AG10803 (cell line): ENCODE measurements around the gene SFMBT2.

Experiments
- DNase-seq: peaks from one replicate; pipeline ENCODE4 v3.0.0; 2010; ENCODE audit warnings: low read depth
- H3K4me3 ChIP-seq: 2 replicates; pipeline ENCODE4 v1.5.1; 2011; ENCODE audit warnings: mild to moderate bottlenecking, low read length, control low read depth
- TF ChIP-seq, protein P1 (sequence below): conservative IDR thresholded peaks from 2 replicates; pipeline ENCODE4 v1.5.1; 2011; ENCODE audit warnings: mild to moderate bottlenecking, low read length, control low read depth, inconsistent platforms

Gene SFMBT2

DNA sequence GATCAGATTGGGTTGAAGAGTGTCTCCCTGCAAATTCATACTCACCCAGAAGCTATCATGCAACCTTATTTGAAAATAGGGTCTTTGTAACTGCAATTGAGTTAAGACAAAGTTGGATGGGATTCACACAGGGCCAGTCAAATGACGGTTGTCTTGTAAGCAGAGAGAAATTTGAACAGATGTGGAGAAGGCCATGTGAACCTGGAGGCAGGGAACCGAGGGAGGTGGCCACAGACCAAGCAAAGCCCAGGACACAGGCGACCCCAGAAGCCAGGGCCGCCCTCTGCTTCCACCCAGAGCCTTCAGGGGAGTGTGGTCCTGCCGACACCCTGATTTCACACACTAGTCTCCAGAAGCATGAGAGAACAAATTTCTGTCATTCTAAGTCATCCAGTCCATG is 140.8 kb downstream of the SFMBT2 start:
- TF ChIP-seq, protein P1, sequence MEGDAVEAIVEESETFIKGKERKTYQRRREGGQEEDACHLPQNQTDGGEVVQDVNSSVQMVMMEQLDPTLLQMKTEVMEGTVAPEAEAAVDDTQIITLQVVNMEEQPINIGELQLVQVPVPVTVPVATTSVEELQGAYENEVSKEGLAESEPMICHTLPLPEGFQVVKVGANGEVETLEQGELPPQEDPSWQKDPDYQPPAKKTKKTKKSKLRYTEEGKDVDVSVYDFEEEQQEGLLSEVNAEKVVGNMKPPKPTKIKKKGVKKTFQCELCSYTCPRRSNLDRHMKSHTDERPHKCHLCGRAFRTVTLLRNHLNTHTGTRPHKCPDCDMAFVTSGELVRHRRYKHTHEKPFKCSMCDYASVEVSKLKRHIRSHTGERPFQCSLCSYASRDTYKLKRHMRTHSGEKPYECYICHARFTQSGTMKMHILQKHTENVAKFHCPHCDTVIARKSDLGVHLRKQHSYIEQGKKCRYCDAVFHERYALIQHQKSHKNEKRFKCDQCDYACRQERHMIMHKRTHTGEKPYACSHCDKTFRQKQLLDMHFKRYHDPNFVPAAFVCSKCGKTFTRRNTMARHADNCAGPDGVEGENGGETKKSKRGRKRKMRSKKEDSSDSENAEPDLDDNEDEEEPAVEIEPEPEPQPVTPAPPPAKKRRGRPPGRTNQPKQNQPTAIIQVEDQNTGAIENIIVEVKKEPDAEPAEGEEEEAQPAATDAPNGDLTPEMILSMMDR: no peak
- no peak for DNase-seq
- H3K4me3 ChIP-seq: no peak overlapping the region

DNA sequence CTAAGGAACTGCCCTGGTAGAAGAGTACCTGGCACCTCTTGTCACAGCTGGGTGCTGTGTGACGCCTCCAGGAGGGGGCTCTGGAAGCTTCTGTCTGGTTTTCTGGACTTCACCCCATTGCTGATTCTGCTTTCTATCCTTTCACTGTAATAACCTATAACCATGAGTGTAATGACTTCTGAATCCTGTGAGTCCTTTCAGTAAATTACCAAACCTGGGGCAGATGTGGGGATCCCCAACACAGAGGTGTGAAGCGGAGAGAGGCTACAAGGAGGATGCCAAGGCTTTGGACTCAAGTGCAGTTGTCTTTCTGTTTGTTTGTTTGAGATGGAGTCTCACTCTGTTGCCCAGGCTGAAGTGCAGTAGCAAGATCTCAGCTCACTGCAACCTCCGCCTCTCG is 143.7 kb downstream of the SFMBT2 start:
- no peak for DNase-seq
- H3K4me3 ChIP-seq: no peak overlapping the region
- TF ChIP-seq, protein P1: no peak

DNA sequence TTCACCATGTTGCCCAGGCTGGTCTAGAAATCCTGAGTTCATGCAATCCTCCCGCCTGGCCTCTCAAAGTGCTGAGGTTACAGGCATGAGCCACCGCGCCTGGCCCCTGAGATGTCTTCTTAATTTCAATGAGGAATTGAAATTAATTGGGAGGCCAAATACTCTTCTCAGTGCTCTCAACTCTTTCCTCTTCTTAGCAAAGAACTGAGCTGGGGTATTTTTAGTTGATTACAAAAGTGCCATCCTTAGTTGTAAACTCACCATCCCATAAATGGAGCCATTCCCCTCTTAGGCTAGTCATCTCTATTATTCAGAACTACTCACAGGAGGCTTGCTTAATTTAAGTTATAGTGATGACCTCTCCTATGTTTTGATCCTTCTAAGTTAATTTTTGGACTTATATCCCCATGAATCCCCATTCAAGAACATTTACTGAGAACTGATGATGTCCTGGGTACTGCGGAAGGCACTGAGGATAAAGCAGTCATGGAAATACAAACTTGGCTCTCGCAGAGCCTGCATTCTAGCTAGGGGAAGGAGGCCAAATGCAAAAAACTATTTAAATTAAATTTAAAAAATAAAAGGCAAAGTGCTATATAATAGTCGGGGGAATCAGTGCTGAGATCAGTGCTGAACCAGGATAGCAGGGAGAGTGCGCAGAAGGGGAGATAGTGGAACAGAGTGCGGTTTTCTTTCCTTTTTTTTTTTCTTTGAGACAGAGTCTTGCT is 145.3 kb downstream of the SFMBT2 start:
- TF ChIP-seq, protein P1: no peak
- H3K4me3 ChIP-seq: no peak overlapping the region
- no peak for DNase-seq

DNA sequence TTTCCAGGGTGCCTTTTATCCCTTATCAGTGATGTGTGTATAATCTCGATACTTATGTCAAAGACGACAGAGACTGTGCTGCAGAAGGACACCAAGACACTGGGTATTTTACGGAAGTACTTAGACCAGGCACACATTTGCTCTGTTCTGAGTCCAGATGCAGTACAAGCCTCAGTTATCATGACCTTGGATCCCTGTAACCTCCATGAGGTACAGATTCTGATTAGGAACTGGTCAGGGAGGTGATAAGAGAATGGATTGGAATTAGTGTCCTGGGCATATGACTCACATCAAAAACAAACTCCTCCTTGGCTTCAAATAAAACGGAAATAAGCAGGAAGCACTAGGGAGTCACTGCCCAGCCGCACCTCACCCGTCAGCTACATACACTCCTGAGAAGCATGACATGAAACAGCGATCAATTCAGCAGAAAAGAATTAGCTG is 146.5 kb downstream of the SFMBT2 start:
- no peak for DNase-seq
- TF ChIP-seq, protein P1: no peak
- no peak overlapping the region for H3K4me3 ChIP-seq

DNA sequence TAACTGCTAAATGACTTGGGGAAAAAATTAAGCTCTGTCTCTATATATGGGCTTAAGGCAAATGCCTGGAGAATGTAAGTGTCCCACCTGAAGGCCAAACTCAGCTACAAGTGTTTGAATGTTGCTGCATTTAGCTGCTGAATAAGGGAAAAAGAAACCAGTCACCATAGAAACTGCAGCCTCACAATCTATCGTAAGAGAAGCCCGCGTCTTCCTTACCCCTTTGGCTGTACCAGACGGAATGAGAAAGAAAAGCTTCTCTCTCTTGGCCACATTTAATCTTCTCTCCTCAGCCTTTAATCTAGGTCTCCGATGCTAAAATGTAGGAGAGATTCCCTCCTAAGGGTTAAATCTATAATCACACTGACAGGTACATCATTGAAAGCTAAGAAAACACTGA is 147.2 kb downstream of the SFMBT2 start:
- DNase-seq: no peak
- TF ChIP-seq, protein P1: no peak
- no peak overlapping the region for H3K4me3 ChIP-seq

DNA sequence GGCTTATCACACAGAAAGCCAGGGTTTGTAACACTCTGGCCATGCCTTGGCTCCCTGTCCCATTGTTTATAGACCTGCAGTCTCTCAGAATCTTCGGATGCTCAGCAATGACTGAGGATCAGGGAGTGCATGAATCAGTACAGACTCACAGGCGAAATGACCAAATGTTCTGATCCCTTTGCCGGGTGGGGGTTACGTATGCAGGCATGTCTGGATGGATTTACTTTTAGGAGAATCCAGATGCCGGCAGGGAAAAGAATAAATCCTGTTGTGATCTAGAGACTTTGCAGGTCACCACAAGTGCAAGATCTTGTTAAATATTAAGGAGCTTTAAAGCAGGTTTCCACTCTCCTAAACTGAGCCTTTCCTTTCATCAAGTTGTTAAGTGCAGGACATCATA is 149.5 kb downstream of the SFMBT2 start:
- no peak for DNase-seq
- TF ChIP-seq, protein P1: no peak
- H3K4me3 ChIP-seq: no peak overlapping the region

DNA sequence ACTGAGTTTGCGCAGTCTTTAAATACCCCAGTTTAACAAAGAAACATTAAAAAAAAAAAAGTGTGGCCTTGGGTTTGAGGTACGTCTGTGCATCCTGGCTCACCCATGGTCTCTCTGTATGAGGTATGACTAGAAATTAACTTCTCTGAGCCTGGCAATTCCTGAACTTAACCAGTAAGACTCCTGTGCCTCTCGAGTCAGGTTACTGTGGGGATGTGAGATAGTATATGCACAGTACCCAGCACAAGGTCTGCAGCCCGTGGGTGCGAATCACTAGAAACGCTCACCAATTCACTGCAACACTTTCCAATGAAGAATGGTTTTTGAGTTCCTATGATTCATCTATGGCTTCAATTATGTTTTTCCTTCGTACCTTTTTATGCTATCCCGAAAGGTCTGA is 149.9 kb downstream of the SFMBT2 start:
- H3K4me3 ChIP-seq: no peak overlapping the region
- TF ChIP-seq, protein P1: no peak
- DNase-seq: no peak
